Measurements from ENCODE around the gene SLC2A13.

- TF ChIP-seq CTCF (IDR thresholded peaks at IDR 0.05), result no peak
- no peak for TF ChIP-seq POLR2A (IDR thresholded peaks at IDR 0.05)
- no peak for TF ChIP-seq POLR2AphosphoS5 (IDR thresholded peaks at IDR 0.05)
Measured at GRCh38 chr12:40075458-40075857, 30.4 kb downstream of the SLC2A13 start.
